Nephron progenitor cell (in vitro differentiated cells): ENCODE measurements around the gene DLX2.

Source experiments
- DNase-seq: peaks from one replicate; pipeline ENCODE4 v3.0.0; 2021
- H3K27ac Mint-ChIP-seq: 2 replicates; pipeline ENCODE4 v1.8.0; 2021; ENCODE audit warnings: mild to moderate bottlenecking, moderate library complexity, mixed read lengths
- H3K27me3 Mint-ChIP-seq: 2 replicates; pipeline ENCODE4 v1.8.0; 2021; ENCODE audit warnings: mild to moderate bottlenecking, low read depth, mixed read lengths; ENCODE audit not compliant: poor library complexity
- H3K36me3 Mint-ChIP-seq: 2 replicates; pipeline ENCODE4 v1.8.0; 2021; ENCODE audit warnings: low read depth, mixed read lengths
- H3K4me1 Mint-ChIP-seq: 2 replicates; pipeline ENCODE4 v1.8.0; 2021; ENCODE audit warnings: mixed read lengths
- H3K4me3 Mint-ChIP-seq: 2 replicates; pipeline ENCODE4 v1.8.0; 2021; ENCODE audit warnings: mild to moderate bottlenecking, moderate library complexity, mixed read lengths
- H3K9me3 Mint-ChIP-seq: 2 replicates; pipeline ENCODE4 v1.8.0; 2021; ENCODE audit warnings: mild to moderate bottlenecking, moderate library complexity, mixed read lengths
- TF ChIP-seq, protein P1 (sequence below): fragments of 200-600 bp; sonication (generic); IDR thresholded peaks from 2 replicates; pipeline ENCODE4 v1.5.0; 2021; ENCODE audit warnings: antibody characterized with exemption

DLX2 gene

DNA sequence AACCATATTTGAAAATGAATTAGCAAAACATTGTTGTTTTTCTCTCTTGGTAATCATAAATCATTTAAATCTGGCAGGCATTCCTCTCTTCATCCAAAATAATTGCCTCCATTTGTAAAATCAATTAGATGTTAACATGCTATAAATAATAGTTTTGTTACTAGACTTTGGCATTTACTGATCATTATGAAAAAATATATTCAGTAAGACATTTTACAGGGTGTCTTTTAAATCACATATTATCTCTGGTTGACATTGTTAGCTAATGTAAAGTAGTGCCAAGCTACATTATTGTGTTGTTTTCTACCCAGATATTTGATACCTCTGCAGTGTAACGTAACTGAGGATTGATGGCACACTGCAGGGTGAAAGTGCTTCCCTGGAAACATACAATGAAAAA, 49.2 kb downstream of the DLX2 start:
- no peak for DNase-seq
- Mint-ChIP-seq H3K27me3 (no peaks in the 10 kb centered on the region), H3K4me3 (no peak overlapping the region), H3K4me1 (peaks cover 34% of the 10 kb centered on the region), H3K9me3 (no peaks in the 10 kb centered on the region), H3K36me3 (no peaks in the 10 kb centered on the region), H3K27ac (no peak overlapping the region)
- TF ChIP-seq, protein P1, sequence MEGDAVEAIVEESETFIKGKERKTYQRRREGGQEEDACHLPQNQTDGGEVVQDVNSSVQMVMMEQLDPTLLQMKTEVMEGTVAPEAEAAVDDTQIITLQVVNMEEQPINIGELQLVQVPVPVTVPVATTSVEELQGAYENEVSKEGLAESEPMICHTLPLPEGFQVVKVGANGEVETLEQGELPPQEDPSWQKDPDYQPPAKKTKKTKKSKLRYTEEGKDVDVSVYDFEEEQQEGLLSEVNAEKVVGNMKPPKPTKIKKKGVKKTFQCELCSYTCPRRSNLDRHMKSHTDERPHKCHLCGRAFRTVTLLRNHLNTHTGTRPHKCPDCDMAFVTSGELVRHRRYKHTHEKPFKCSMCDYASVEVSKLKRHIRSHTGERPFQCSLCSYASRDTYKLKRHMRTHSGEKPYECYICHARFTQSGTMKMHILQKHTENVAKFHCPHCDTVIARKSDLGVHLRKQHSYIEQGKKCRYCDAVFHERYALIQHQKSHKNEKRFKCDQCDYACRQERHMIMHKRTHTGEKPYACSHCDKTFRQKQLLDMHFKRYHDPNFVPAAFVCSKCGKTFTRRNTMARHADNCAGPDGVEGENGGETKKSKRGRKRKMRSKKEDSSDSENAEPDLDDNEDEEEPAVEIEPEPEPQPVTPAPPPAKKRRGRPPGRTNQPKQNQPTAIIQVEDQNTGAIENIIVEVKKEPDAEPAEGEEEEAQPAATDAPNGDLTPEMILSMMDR = no peak

- Mint-ChIP-seq H3K27me3 (no peaks in the 10 kb centered on the region), H3K36me3 (no peaks in the 10 kb centered on the region), H3K4me1 (peaks cover 34% of the 10 kb centered on the region), H3K4me3 (no peak overlapping the region), H3K27ac (peak overlapping the region; percentile 47), H3K9me3 (no peaks in the 10 kb centered on the region)
- TF ChIP-seq, protein P1 = no peak
- DNase-seq = no peak
Observed at GRCh38 chr2:172052000-172052983, 50.4 kb downstream of the DLX2 start.

GRCh38 chr2:172050479-172051125, 52.1 kb downstream of the DLX2 start:
- peaks cover 43% of the 10 kb centered on the region for H3K4me1 Mint-ChIP-seq
- H3K27me3 Mint-ChIP-seq = no peaks in the 10 kb centered on the region
- no peaks in the 10 kb centered on the region for H3K9me3 Mint-ChIP-seq
- TF ChIP-seq, protein P1 = no peak
- no peaks in the 10 kb centered on the region for H3K36me3 Mint-ChIP-seq
- H3K4me3 Mint-ChIP-seq = no peak overlapping the region
- H3K27ac Mint-ChIP-seq = no peak overlapping the region
- DNase-seq = no peak

DNA sequence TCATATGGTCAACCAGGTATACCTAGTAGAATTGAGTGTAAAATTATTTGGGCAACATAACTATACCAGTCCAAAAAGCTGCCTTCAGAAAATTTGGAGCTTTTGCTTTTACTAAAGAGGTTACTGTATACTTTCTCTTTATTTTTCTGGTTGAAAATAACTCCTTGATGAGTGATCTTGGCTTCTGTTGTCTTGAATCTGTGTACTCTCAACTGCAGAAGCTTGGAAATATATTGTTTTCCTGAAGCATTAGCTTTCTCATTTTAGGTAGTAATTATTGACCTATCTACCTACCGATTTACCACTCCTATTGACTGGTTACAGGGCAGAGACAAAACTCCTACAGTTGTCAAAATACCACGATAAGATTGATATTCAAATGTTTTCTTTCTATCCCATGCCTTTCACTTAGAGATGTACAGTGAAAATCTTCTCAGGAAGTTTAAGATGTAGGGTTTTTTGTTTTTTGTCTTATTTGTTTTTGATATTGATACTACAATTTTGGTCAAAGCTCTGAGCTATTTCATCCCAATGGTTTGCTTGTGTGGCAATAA, 53.1 kb downstream of the DLX2 start:
- Mint-ChIP-seq H3K27me3 (no peaks in the 10 kb centered on the region), H3K4me1 (peaks cover 43% of the 10 kb centered on the region), H3K9me3 (no peaks in the 10 kb centered on the region), H3K4me3 (no peak overlapping the region), H3K27ac (no peak overlapping the region), H3K36me3 (no peaks in the 10 kb centered on the region)
- TF ChIP-seq, protein P1 = no peak
- DNase-seq = no peak
